HG03442 (cell line): ENCODE measurements around the gene UBE2QL1.

Experiments used
- ATAC-seq: cut with Tn5 transposase; IDR thresholded peaks from one replicate; pipeline ENCODE4 v1.9.1; 2021; ENCODE audit warnings: mild to moderate bottlenecking, moderate library complexity; ENCODE audit not compliant: unreplicated experiment

Gene UBE2QL1

DNA sequence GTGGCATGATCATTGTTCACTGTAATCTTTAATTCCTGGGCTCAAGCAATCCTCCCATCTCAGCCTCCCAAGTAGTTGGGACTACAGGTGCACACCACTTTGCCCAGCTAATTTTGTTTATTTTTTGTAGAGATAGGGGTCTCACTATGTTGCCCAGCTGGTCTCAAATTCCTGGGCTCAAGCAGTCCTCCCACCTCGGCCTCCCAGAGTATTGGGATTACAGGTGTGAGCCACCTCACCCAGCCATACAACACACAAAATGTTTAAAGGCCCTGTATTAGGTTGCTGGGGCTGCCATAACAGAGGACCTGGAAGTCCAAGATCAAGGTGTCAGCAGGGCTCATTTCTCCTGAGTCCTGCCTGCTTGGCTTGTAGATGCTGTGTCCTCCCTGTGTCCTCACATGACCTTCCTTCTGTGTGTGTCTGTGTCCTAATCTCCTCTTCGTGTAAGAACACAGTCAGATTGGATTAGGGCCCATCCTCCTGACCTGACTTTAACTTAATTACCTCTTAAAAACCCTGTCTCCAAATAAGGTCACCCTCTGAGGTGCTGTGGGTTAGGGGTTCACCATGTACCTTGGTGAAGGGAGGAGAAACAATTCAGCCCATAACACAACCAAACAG is 5.4 kb downstream of the UBE2QL1 start:
- ATAC-seq, result no peak

DNA sequence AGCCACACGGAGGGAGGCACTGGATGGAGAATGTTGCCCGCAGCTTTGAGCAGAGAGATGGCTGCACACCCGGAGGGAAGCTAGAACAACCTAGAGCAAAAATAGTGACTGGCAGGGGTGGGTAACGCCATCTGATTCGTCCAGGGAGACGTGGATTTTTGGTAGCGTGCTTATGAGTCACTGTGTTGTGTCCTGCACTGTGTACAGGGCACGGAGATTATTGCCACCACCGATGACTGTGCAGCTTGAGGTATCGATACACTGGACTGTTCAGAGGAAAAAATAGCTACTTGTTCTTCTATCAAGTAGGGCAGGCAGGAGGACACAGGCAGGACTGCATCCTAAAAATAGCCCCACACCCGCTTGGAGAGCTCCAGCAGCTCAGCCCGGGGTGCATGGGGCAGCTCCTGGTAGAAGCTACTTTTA is 6.0 kb downstream of the UBE2QL1 start:
- no peak for ATAC-seq

DNA sequence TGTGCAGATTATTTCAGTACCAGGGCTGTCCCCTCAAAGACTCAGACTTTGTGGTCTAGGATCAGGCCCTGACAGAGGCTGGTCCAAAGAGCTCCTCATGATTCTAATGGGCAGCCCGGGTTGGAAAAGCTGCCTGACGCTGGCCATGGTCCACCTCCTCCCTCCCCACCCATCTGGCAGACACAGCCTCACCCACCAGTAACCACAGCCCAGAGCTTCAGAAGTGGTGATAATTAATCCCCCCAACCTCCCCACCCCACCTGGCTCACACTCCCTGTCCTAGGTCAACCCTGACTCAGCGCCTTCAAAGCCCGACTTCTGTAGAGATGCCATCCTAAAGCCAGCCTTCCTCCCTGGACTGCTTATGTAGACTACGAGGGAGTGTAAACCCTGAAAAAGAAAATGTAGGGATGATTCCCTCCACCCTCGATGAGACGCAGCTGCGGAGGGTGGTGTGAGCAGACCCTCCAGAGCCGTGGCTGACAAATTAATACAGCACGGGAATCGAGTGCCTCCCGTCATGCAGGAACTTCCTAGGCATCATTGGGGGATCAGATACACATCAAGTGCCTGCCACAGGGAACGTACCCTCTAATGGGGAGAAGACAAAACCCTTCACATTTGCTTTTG is 7.0 kb downstream of the UBE2QL1 start:
- ATAC-seq, result no peak

DNA sequence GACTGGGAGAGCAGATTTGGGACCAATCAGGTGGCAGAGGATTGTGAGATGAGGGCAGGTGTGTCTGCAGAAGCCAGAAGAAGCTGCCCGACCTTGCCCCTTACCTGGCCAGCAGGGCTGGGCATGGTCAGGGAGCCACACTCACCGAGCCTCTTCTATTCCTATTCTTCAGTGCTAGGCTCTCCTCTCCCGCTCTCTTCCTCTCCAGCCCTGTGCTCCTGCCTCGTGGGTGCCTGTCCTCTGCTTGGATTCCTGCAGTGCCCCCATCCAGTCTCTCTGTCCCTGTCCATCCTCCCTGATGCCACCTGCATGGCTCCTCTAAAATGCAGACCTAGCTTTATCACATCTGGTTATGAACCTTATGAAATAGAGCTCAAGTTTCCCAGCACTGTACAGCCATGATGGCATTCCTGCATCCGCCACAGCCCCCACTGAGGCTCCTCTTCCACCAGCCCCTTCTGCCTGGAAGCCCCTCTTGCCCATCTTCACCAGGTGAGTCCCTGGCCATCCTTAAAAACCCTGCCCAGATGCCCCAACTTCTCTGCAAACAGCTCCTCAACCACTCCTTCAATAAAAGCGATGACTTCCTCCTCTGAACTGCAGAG is 8.2 kb downstream of the UBE2QL1 start:
- ATAC-seq, result no peak

DNA sequence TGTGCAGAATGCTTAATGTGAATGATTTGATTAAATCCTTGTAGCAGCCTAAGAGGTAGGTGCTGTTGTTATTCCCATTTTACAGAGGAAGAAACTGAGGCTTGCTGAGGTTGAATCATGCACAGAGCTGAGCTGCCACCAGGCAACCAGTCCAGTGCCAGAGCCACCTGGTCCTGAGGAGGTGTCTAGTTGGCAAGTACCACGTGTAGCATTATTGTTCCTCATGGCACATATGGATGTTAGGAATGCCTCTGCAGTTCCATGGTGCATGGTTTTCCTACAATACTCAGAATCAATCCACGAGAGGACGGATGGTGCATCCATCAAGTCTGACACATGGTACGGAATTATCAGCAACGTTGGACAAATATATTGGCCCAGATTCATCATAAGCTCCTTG is 8.9 kb downstream of the UBE2QL1 start:
- ATAC-seq, result no peak

DNA sequence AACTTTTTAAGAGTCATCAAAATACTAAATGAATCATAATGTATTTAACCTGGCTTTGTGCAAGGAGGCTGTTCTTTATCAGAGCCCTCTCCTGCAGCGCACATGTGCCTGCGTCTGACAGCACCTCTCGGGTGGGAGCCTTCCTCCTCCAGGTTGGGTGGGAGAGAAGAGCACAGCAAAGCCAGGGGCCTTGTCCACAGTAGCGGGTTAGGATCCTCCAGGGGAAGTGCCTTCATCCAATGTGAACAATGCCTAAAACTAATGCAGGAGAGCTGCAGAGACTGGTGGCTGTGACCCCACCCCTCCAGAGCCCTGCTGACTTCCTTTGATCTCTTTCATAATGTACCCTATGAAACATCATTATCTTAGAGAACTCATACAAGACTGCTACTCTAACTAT is 10.2 kb downstream of the UBE2QL1 start:
- ATAC-seq, result no peak

DNA sequence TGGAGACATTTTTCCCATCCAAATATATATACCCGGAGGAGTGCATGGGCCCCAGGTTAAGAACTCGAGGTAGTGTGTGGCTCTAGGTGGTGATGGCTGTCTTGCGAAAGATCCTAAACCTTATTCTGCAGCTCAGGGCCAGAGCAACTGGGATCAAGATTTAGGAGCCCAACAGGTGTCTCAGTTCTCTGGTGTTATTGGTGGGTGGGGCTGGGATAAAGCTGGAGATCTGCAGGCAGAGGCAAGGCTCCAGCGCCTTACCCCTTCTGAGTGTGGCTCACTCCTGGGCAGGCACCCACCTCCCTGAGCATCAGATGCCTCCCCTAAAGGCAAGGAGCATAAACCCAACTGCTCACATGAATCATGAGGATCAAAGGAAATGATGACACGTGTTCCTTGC is 11.2 kb downstream of the UBE2QL1 start:
- ATAC-seq, result no peak

DNA sequence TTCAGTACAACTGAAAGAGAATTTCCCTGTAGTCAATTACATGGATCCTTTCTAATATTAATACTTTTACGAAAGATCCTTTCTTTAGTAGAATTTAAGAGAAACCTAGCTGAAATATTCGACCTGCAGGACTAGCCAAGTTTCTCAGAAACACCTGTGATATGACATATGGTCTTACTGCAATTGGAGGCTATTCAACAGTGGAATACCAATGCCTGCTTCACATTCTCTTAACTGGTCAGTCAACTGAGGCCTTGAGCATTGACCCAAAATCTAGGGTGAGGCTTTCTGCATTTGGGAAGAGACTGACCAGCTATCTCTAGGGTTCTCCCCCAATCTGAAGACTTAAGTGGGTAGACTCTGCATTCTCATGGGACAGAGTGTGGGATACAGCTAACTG is 12.3 kb downstream of the UBE2QL1 start:
- no peak for ATAC-seq

DNA sequence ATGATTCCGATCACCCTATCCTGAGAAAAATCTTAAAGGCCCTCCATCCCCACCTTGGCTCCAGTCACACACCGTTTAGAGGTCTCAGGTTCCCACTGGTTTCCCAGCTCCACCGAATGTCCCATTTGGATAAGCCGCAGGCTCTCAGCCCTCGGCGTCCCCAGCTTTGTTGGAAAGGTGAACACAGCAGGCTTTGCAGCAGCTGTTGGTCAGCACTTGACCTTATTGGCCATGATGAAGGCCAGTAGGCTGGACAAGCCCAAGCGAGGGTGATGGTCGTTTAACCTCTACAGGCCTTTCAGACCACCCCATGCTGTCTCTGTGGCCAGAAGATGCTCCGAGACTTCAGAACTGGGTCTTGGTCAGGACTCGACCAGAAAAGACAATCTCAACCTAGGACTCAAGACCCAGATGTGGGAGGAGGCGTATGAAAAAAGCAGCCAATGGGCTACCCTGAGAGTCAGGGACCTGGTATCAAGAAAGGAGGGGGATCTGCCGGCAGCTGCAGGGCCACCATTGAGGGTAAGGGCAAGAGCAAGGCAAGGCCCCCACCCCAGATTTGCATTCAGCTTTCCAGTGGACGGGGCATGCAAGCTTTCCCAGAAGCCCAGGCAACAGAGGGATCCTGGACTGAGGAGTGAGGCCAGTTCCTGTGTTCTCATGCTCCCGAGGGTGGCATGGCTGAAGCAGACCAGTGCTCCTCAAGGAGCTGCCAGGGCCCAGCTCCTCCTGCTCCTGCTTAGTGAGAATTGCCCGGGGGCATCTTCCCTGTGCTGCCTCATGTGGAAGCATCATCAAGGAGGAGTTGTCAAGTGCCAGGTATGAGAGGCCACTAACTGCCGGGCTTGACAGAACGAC is 13.4 kb downstream of the UBE2QL1 start:
- ATAC-seq, result no peak

DNA sequence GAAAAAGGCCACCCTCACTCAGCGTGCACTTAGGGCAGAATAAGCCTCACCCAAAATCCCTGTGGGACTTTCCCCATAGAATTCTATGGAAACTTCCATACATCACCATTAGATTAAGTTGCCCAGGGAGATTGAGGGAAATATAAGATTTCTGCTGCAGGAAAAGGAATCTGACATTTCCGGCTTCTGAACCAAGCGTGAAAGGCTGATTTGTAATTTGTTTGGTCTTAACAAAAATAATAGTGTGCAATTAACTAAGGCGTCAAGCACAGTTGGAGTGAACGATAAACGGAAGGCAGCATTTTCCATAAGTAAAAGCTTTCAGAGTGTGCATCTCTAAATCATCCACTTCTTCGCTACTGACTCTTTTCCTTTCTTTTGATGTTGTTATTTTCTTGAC is 14.0 kb downstream of the UBE2QL1 start:
- no peak for ATAC-seq

DNA sequence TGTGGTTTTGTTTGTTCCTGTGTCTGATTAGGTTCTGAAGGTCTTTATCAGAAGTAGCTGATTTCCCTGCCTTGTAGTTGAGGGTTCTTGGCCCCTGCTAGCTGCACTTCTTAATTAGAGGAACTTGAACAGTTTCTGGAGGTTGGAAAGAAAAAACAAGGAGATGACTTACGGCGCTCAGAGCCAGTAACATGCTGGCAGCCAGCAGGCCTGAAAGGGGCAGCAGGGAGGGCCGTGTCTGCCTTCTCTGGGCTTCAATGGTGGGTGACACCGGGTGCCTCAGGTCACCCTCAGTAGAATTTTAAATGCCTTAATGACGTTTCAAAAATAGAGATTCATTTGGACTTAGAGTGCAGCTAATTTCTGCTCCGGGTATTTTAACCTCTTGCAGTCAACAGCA is 15.8 kb downstream of the UBE2QL1 start:
- ATAC-seq, result no peak

DNA sequence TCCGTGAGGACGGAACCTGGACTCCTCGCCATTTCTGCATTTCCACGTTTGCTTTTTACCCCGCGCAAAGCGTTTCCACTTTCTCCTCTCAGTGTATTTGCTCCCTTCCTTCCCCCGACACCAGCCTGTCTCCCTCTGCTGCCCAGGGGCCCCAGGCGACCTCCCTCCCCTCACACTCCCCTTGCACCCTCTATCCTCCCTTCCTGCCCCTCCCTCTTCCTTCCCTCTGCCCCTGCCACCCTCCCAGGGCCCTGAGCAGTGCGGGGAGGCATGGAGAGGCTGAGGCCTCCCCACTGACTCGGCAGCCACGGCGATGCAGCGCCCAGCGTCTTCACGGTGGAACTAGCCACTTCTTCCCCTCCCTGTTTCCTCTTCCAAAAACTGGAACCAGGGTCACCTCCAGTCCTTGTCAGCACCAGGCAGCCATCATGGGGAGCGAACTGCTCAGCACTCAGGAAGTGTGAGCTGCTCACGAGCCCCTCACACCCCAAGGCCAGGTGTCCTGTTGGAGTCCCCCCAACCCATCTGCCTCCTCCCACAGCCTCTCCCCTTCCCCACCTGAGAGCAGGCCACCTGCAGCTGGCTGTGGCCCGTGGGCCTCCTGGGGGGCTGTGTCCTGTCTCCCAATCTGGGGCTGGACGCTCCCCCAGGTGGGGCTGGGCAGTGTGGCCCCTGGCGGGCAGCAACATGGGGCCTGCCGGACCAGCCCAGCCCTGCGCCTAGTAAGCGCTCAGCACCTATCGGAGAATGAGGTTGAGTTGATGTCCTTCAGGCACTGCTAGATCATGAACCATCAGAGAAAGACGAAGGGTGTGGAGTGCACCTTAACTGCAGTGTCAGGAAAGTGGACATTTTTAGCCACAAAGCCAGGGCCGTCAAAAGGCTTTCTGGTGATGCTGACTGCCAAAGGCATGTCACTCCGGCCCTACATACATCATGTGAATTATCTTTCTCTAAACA is 17.5 kb downstream of the UBE2QL1 start:
- ATAC-seq, result no peak

DNA sequence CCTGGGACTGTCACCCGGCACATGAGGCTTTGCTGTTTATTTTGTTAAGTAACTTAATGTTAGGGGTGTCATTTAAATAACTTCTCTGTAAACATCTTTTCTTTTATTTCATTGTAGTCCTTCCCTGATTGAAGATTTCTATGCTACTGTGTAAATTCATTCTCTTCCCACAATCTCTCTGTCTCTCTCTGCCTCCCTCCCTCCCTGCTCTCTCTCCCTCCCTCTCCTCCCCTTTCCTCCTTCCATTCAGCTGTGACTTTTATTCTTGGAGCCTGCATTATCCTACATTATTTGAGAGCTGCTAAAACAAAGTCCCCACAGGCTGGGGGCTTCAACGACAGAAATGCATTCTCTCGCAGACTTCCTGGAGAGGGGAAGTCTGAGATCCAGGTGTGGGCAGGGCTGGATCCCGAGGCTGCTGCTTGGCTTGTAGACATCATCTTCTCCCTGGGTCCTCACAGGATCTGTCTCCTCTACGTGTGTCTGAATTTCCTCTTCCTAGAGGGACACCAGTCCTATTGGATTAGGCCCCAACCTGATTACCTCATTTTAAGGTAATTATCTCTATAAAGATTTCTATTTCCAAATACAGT is 18.4 kb downstream of the UBE2QL1 start:
- ATAC-seq, result no peak

DNA sequence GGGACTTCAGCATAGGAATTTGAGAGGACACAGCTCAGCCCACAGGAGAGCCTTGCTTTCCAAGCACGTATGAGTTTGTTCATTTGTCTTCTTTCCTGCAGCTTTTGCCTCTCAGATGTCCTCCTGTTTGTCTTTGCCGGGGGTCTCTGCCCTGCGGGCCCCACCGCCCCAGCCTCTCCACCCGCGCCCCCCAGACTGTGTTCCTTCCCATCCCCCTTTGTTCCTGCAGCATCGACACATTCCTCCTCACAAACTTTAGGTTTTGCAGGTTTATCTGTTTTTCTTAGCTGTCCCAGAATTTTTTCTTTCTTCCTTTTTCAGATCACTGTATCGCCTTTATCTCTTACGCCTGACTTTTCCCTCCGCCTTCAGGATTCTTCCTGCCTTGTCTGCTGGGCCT is 18.9 kb downstream of the UBE2QL1 start:
- ATAC-seq, result no peak

DNA sequence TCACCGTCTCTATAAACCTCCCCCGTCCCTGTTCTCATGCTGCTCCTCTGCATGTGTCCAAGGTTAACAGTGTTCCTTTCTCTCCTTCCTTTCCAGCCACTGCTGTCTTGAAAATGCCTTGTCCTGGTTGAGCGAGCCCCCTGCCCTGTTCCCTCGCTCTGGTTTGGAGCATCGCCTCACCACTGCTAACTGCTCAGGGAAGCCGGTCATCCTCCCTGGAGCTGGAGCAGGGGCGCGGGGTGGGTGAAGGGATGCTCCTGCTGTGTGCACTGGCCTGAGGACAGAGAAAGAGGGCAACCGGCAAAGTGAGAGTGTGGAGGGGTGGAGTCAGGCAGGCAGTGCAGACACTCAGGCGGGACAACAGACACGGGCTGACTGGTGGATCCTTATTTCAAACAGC is 19.4 kb downstream of the UBE2QL1 start:
- ATAC-seq, result no peak

DNA sequence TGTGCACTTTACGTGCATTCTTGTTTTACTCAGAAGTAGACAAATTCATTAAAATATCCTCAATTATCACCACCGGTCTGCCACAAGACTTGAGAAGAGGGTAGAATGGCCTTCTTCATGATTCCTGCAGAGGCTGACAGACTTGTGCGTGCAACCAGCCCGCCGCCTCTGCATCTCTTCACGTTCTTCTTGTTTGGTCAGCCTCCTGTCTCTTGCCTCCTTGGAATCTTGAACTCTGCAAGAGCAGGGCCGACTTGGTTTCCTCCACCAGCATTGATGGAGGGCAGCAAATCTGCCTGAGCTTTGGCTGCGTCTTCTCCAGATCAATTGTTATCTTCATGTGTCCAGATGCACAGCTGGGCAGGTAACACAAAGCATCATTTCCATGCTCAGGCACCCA is 20.2 kb downstream of the UBE2QL1 start:
- no peak for ATAC-seq

DNA sequence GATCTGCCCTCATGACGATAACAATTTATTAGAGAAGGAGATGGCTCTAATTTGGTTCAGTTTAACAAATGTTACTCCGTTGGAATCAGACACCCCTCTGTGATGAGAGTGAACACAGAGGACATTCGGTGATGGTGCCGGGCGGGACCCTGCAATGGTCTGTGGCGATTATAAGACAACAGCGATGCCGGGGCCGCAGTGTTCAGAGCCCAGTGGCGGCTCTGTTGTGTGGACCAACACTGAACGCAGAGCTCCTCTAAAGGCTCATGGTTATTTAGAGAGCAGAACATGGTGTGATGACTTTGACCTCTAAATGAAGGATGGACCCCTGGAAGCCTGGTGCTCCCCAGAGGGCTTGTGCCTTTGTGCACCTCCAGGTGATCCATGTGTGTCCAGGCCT is 21.2 kb downstream of the UBE2QL1 start:
- no peak for ATAC-seq

DNA sequence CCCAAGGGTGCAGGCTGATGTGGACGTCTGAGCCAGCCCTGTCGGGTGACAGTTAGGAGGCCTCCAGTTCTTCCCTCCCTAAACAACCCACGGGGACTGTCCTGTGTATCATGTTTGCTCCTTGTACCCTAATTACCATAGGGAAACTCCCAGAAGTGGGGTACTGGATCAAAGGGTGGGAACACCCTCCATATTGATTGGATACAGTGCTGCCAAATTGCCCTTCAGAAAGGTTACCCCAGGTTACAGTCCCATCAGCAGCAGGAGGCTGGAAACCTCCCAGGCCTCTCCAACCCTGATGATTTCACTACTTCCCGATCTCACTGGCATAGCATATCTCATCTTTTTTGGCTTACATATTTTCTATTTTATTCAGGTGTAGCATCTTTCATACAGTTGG is 22.0 kb downstream of the UBE2QL1 start:
- ATAC-seq, result no peak

DNA sequence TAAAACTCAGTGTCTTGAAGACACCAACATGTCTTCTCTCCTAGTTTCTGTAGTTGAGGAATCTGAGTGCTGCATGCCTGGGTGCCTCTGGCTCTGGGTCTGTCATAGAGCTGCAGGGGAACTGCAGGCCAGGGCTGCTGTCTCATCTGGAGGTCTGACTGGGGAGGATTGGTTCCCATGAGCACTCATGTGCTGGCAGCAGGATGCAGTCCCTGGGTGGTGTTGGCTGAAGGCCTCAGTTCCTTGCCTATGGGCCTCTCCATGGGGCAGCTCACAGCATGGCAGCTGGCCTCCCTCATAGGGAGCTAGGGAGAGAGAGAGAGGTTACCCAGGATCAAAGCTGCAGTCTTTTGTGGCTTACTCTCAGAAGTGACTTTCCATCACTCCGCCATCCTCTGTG is 22.6 kb downstream of the UBE2QL1 start:
- ATAC-seq, result no peak

DNA sequence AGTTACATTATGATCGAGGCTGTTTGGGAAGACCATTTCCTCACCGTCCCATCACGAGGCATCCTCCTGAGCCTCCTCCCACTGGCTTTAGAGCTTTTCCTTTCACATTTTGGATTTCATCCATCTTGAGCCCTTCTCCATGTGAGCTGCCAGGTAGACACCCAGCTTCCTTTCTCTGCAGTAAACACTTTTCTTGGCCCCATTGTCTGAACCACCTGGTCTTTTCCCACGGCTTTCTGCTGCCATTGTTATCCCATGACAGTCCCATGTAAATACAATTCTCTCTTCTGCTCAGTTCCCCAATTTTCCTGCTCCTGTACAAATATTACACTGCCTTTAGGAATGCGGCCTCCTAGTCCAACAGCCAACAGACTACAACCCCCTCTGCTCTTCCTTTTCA is 24.1 kb downstream of the UBE2QL1 start:
- no peak for ATAC-seq
